Endothelial cell of umbilical vein (primary cell): ENCODE measurements around the gene RPH3AL. TPM values are rescaled to one million over a fixed set of nuclear protein-coding genes. Genes with fewer than 3 reads are reported as not detected.

Experiments
- BruUV-seq: library from RNA; stranded (reverse); fragments of 400-500 nt; replicated peaks from 2 replicates; lab custom pipeline; 2021; lab: Mats Ljungman, UMichigan
- CTCF ChIA-PET: fragments of 300-600, 350-600 bp; sonication (Branson Sonifier 250); formaldehyde crosslinking; loops from one replicate; lab custom pipeline; 2021; ENCODE audit warnings: antibody characterized with exemption, inconsistent platforms; lab: Charles Lee
- POLR2A ChIA-PET: fragments of 300-600, 350-600 bp; sonication (Branson Sonifier 250); formaldehyde crosslinking; loops from one replicate; lab custom pipeline; 2021; ENCODE audit warnings: antibody characterized with exemption, inconsistent platforms; lab: Charles Lee
- DNase-seq: peaks from one replicate; pipeline ENCODE4 v3.0.0-alpha.2; 2011; ENCODE audit warnings: low read depth, low spot score
- FAIRE-seq: peaks from 2 replicates; lab custom pipeline; 2011; peaks lifted over from hg19 to GRCh38; lab: Jason Lieb, UNC
- H2AFZ ChIP-seq: 2 replicates; pipeline ENCODE4 v1.6.0; 2012; ENCODE audit warnings: low read depth, low read length, control low read depth, inconsistent platforms
- H3K27ac ChIP-seq: 2 replicates; pipeline ENCODE4 v1.5.1; 2011; ENCODE audit warnings: low read depth, mild to moderate bottlenecking, control low read depth, low read length, moderate library complexity; ENCODE audit not compliant: insufficient read depth
- H3K27me3 ChIP-seq, 2 experiments: 2 replicates each; pipeline versions ENCODE4 v1.6.0 to v1.6.1; 2011; ENCODE audit warnings: low read length in 2 of 2, mixed read lengths in 1 of 2; ENCODE audit not compliant: control insufficient read depth in 2 of 2, insufficient read depth in 2 of 2
- H3K36me3 ChIP-seq, 2 experiments: 2 replicates in 1 of 2; 3 replicates in 1 of 2; pipeline ENCODE4 v1.5.1; 2011; ENCODE audit warnings: low read length in 2 of 2, mild to moderate bottlenecking in 1 of 2, moderate library complexity in 1 of 2; ENCODE audit not compliant: control insufficient read depth in 2 of 2, insufficient read depth in 2 of 2; ENCODE audit errors: extremely low read depth in 1 of 2
- H3K4me1 ChIP-seq: 3 replicates; pipeline ENCODE4 v1.5.1; 2011; ENCODE audit warnings: mild to moderate bottlenecking, low read length; ENCODE audit not compliant: control insufficient read depth, insufficient read depth; ENCODE audit errors: extremely low read depth
- H3K4me2 ChIP-seq: 2 replicates; pipeline ENCODE4 v1.6.1; 2011; ENCODE audit warnings: low read length, control low read depth, mixed read lengths; ENCODE audit not compliant: insufficient read depth
- H3K4me3 ChIP-seq, 3 experiments: fragments of 200-600 bp in 1 of 3; sonication (generic), shearing (Covaris generic) in 1 of 3; replicated peaks in 1 of 3; 2 replicates each; pipeline ENCODE4 v1.5.1; 2011 to 2016; ENCODE audit warnings: control low read depth in 3 of 3, low read length in 3 of 3, mild to moderate bottlenecking in 2 of 3, inconsistent platforms in 1 of 3, low read depth in 1 of 3, moderate library complexity in 1 of 3; ENCODE audit not compliant: insufficient read depth in 1 of 3
- H3K79me2 ChIP-seq: 2 replicates; pipeline ENCODE4 v1.6.0; 2012; ENCODE audit warnings: low read length, inconsistent platforms; ENCODE audit not compliant: control insufficient read depth, insufficient read depth
- H3K9ac ChIP-seq: replicated peaks from 2 replicates; pipeline ENCODE3; 2011; ENCODE audit warnings: low read length, control low read depth; ENCODE audit not compliant: insufficient read depth; ENCODE audit errors: extremely low read depth
- H3K9me1 ChIP-seq: replicated peaks from 3 replicates; pipeline ENCODE4 v1.6.0; 2011; ENCODE audit warnings: mild to moderate bottlenecking, low read length; ENCODE audit not compliant: control insufficient read depth, insufficient read depth; ENCODE audit errors: extremely low read depth
- H3K9me3 ChIP-seq: replicated peaks from 2 replicates; pipeline ENCODE4 v1.5.1; 2012; ENCODE audit warnings: low read length, inconsistent platforms; ENCODE audit not compliant: control insufficient read depth, insufficient read depth
- H4K20me1 ChIP-seq: replicated peaks from 2 replicates; pipeline ENCODE3; 2011; ENCODE audit warnings: mild to moderate bottlenecking, low read length; ENCODE audit not compliant: control insufficient read depth, insufficient read depth; ENCODE audit errors: extremely low read depth
- CTCF ChIP-seq, 2 donors: IDR thresholded peaks; 1 replicate in 1 of 2; 2 replicates in 1 of 2; pipeline ENCODE4 v1.5.1; 2011; ENCODE audit warnings: low read length in 2 of 2, mild to moderate bottlenecking in 2 of 2, moderate library complexity in 2 of 2, control low read depth in 1 of 2, inconsistent platforms in 1 of 2, low read depth in 1 of 2; ENCODE audit not compliant: insufficient read depth in 1 of 2; ENCODE audit errors: extremely low read depth in 1 of 2
- EZH2 ChIP-seq: IDR thresholded peaks from 2 replicates; pipeline ENCODE4 v1.6.1; 2012; ENCODE audit warnings: borderline replicate concordance, low read depth, mild to moderate bottlenecking, moderate library complexity, low read length, inconsistent platforms; ENCODE audit not compliant: severe bottlenecking
- FOS ChIP-seq: IDR thresholded peaks from 2 replicates; pipeline ENCODE4 v1.6.1; 2011; ENCODE audit warnings: mild to moderate bottlenecking, low read length, moderate library complexity, borderline replicate concordance; ENCODE audit not compliant: insufficient read depth
- GATA2 ChIP-seq: IDR thresholded peaks from 2 replicates; pipeline ENCODE4 v1.7.0; 2011; ENCODE audit warnings: low read depth, mild to moderate bottlenecking, moderate library complexity, mixed read lengths, low read length; ENCODE audit not compliant: insufficient read length, insufficient read depth
- JUN ChIP-seq: IDR thresholded peaks from 2 replicates; pipeline ENCODE4 v1.6.1; 2011; ENCODE audit warnings: borderline replicate concordance, low read depth; ENCODE audit not compliant: insufficient read length, insufficient read depth
- MAX ChIP-seq: IDR thresholded peaks from 2 replicates; pipeline ENCODE4 v1.6.1; 2011; ENCODE audit not compliant: insufficient read depth, insufficient read length
- MYC ChIP-seq: IDR thresholded peaks from one replicate; pipeline ENCODE4 v1.6.1; 2011; ENCODE audit warnings: mild to moderate bottlenecking, low read depth, low read length
- POLR2A ChIP-seq: IDR thresholded peaks from 2 replicates; pipeline ENCODE4 v1.6.1; 2012; ENCODE audit warnings: low read depth, mild to moderate bottlenecking, control low read depth, low read length
- POLR2AphosphoS5 ChIP-seq: IDR thresholded peaks from 2 replicates; pipeline ENCODE4 v1.6.1; 2012; ENCODE audit warnings: low read depth, mild to moderate bottlenecking, control low read depth, low read length, moderate library complexity; ENCODE audit not compliant: insufficient read depth
- dilution Hi-C: fragments of 300-500 bp; cut with MboI; formaldehyde crosslinking; loops from one replicate; pipeline ENCODE4 v1.15.0; 2019; ENCODE audit warnings: low sequenced_read_pairs; ENCODE audit not compliant: extremely low pct_ligation_motif_present
- intact Hi-C: fragments of 100-400 bp; cut with micrococcal nuclease; formaldehyde crosslinking; loops from one replicate; pipeline ENCODE4 v1.10.0; 2022
- polyA plus RNA-seq, 4 experiments: library from polyadenylated mRNA; depleted of rRNA in 3 of 4; stranded (reverse) in 3 of 4; unstranded in 1 of 4; fragments of >200 nt; gene quantifications; 2 replicates each; pipeline versions ENCODE4 v1.2.1 to v1.2.3, GENCODE V29; 2011 to 2012; ENCODE audit warnings: missing spikeins in 1 of 4
- total RNA-seq: library from RNA; stranded (reverse); gene quantifications from 2 replicates; pipeline ENCODE4 v1.2.3, GENCODE V29; 2021

Gene RPH3AL
- total and polyA plus RNA-seq, 2 donors (not counting 3 experiments of a cell fraction or from before 2014, with no cell fraction given), result 4.1 to 7.0 TPM

GRCh38 chr17:229709-230394, 122.8 kb downstream of the RPH3AL start:
- Histone ChIP-seq H2AFZ (no peak overlapping the region), H3K36me3 (no peaks in the 10 kb centered on the region), H3K27me3 (no peaks in the 10 kb centered on the region), H3K4me1 (peaks cover 36% of the 10 kb centered on the region), H3K9me3 (no peaks in the 10 kb centered on the region), H4K20me1 (no peaks in the 10 kb centered on the region), H3K4me2 (no peak overlapping the region), H3K9me1 (no peaks in the 10 kb centered on the region), H3K4me3 (no peak overlapping the region), H3K79me2 (no peaks in the 10 kb centered on the region), H3K9ac (no peak overlapping the region), H3K27ac (peak overlapping the region; percentile 62)
- DNase-seq (no peak), FAIRE-seq (peak; percentile 62)
- POLR2A ChIA-PET, result no interaction called here
- intact Hi-C loops, result no loop called here
- dilution Hi-C loops, result no loop called here
- TF ChIP-seq GATA2, result no peak
- TF ChIP-seq EZH2, result no peak
- TF ChIP-seq JUN, result no peak
- no peak for TF ChIP-seq MYC
- TF ChIP-seq MAX, result no peak
- TF ChIP-seq POLR2AphosphoS5, result no peak
- TF ChIP-seq FOS, result no peak
- TF ChIP-seq CTCF (IDR thresholded peaks at IDR 0.05; ENCODE audit: extremely low read depth in 1 of 2, insufficient read depth in 1 of 2, low read depth in 1 of 2, low read length in 2 of 2), result no peak
- TF ChIP-seq POLR2A, result no peak
- CTCF ChIA-PET, result interaction anchor here (1.0 kb wide), 1 partner anchor 18 kb away, joined by 3 read pairs; no protein-coding TSS in a partner anchor
- no TSS peak for BruUV-seq
